Caki2 (cell line): ENCODE data around the gene RHD. TPM values are rescaled to one million over a fixed set of nuclear protein-coding genes. Genes with fewer than 3 reads are reported as not detected.
"Not testable (repeated sequence)": the region's sequence is repeated elsewhere in the genome, so short reads cannot be mapped to it uniquely, and the experiment has no call there.

Experiments used
- DNase-seq: peaks from one replicate; pipeline ENCODE4 v3.0.0-alpha.2; 2015; ENCODE audit warnings: low read depth
- in situ Hi-C: cut with HindIII; loops from 2 replicates; pipeline ENCODE4 v1.10.0; 2016; ENCODE audit warnings: low sequenced_read_pairs, low pct_unique_long_range_greater_than_20kb, mixed read lengths
- total RNA-seq: library from RNA; depleted of rRNA; stranded (reverse); fragments of >200 nt; shearing (Covaris generic); gene quantifications from 2 replicates; pipeline ENCODE4 v1.2.3, GENCODE V29; 2014; ENCODE audit warnings: low replicate concordance

RHD gene
- total RNA-seq, 1 experiment from 2014 or later: not detected

DNA sequence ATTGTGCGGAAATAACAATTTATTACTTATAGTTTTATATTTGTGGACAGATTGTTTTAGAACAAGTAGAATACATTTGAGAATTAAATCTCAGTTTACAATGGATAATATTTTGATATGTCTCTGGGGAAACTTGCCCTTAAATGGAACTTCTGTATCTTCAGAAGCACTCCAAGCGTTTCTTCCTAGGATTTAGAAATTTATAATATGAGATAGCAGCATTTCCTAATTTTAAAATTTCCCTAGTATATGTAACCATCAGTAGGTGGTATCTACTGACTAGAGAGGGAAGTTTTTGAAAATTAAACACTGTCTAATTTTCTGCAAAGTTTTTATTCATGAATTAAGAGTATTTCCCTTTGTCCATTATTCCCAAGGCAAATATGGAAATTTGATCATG, 21.1 kb downstream of the RHD start:
- in situ Hi-C loops, DNase-seq: not testable (repeated sequence)

GRCh38 chr1:25294889-25295826, 22.8 kb downstream of the RHD start:
- DNase-seq, in situ Hi-C loops: not testable (repeated sequence)

DNA sequence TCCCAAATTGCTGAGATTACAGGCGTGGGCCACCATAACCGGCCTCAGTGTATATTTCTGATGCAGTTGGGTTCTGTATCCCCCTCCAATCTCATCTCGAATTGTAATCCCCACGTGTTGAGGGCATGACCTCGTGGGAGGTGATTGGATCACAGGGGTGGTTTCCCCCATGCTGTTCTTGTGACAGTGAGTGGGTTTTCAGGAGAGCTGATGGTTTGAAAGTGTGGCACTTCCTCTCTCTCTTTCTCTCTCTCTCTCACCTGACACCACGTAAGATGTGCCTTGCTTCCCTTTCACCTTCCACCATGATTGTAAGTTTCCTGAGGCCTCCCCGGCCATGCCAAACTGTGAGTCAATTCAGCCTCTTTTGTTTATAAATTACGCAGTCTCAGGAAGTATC, 24.2 kb downstream of the RHD start:
- DNase-seq, in situ Hi-C loops: not testable (repeated sequence)

DNA sequence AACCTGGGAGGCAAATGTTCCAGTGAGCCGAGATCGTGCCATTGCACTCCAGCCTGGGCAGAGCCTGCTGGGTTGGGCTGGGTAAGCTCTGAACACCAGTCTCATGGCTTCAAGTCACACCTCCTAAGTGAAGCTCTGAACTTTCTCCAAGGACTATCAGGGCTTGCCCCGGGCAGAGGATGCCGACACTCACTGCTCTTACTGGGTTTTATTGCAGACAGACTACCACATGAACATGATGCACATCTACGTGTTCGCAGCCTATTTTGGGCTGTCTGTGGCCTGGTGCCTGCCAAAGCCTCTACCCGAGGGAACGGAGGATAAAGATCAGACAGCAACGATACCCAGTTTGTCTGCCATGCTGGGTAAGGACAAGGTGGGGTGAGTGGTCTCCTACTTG, 28.4 kb downstream of the RHD start:
- in situ Hi-C loops, DNase-seq: not testable (repeated sequence)

GRCh38 chr1:25302330-25302729, 30.0 kb downstream of the RHD start:
- in situ Hi-C loops, DNase-seq: not testable (repeated sequence)

- in situ Hi-C loops, DNase-seq: not testable (repeated sequence)
These were observed 32.6 kb downstream of the RHD start for GRCh38 chr1:25304936-25305335.

GRCh38 chr1:25308168-25308567, 35.9 kb downstream of the RHD start:
- in situ Hi-C loops, DNase-seq: not testable (repeated sequence)

DNA sequence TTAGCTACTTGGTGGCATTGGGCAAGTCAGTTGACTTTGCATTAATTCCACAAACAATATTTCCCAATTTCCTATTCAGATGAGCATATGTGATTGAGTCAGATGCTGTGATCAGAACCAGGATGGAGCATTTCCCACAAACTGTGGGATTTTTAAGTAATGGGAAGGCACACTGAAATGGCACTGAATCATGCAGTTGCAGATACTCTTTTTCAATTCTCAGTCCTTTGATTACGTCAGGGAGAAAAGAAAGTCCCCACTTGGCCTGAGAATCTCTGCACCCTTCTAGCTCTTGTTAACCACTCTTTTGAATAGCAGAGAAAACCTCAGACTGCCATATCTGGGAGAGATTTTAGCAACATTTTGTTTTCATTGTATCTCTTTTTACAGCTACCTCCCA, 36.8 kb downstream of the RHD start:
- in situ Hi-C loops: not testable (repeated sequence)

GRCh38 chr1:25309486-25309885, 37.2 kb downstream of the RHD start:
- in situ Hi-C loops: not testable (repeated sequence)

More for the DNA sequence above, 36.8 kb downstream of the RHD start:
- DNase-seq: not testable (repeated sequence)

GRCh38 chr1:25312806-25313470, 40.6 kb downstream of the RHD start:
- in situ Hi-C loops, DNase-seq: not testable (repeated sequence)

More at GRCh38 chr1:25309486-25309885, 37.2 kb downstream of the RHD start:
- not testable (repeated sequence) for DNase-seq

GRCh38 chr1:25320314-25320938, 48.1 kb downstream of the RHD start:
- not testable (repeated sequence) for DNase-seq

GRCh38 chr1:25322127-25322526, 49.8 kb downstream of the RHD start:
- DNase-seq, in situ Hi-C loops: not testable (repeated sequence)

More at GRCh38 chr1:25320314-25320938, 48.1 kb downstream of the RHD start:
- in situ Hi-C loops: not testable (repeated sequence)

DNA sequence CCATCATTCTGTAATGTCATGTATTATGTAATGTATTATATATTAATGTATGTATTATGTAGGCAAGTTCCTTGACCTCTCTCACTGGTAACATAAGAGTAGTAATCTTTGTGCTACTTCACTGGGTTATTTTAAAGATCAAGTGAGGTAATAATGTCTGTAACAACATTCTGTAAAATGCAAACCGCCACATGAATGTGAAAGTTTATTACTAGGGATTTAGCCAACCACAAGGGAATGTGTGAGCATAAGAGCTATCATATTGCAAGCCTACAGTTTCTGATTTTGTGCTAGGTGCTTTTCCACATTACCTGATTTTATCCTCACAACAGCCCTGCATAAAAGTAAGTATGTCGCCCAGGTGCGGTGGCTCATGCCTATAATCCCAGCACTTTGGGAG, 52.1 kb downstream of the RHD start:
- DNase-seq: not testable (repeated sequence)

GRCh38 chr1:25327864-25328790, 55.8 kb downstream of the RHD start:
- in situ Hi-C loops, DNase-seq: not testable (repeated sequence)

More for the DNA sequence above, 52.1 kb downstream of the RHD start:
- in situ Hi-C loops: not testable (repeated sequence)

GRCh38 chr1:25328791-25329185, 56.5 kb downstream of the RHD start:
- in situ Hi-C loops, DNase-seq: not testable (repeated sequence)

DNA sequence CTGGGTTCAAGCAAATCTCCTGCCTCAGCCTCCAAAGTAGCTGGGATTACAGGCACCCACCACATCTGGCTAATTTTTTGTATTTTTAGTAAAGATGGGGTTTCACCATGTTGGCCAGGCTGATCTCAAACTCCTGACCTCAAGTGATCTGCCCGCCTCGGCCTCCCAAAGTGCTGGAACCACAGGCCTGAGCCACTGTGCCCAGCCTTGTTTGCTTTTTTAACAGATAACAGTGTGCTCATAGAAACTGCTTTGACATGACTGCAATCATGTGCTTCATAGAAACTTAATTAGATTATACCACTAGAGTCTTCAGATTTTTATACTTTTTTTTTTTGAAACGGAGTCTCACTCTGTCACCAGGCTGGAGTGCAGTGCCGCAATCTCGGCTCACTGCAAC, 57.0 kb downstream of the RHD start:
- in situ Hi-C loops, DNase-seq: not testable (repeated sequence)

DNA sequence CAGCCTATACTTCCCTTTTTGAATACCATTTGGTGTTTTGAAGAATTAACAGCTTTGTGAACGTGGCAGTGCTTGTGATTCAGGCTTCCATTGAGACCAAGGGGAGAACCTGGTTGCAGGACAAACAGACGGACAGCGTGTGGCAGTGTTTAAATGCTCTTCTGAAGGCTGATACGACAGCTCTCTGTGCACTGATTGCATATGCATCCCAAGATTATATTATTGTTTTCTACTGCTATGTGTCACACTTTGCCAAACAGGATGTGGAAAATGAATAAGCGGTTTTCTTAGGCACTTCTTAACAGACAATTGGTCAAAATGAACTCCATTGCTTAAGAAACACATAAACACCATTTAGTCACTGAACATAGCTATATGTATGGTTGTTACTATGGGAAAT, 57.6 kb downstream of the RHD start:
- DNase-seq, in situ Hi-C loops: not testable (repeated sequence)
